Dermis microvascular lymphatic vessel endothelial cell (primary cell): ENCODE measurements around the gene SHCBP1. TPM values are rescaled to one million over a fixed set of nuclear protein-coding genes. Genes with fewer than 3 reads are reported as not detected.

ENCODE experiments used
- DNase-seq, 2 donors: peaks; one replicate each; pipeline versions ENCODE4 v3.0.0 to v3.0.0-alpha.2; 2010; ENCODE audit warnings: low read depth in 2 of 2
- total RNA-seq: library from RNA; depleted of rRNA; stranded (reverse); fragments of >200 nt; gene quantifications from 2 replicates; pipeline ENCODE4 v1.2.1, GENCODE V29; 2014

The SHCBP1 gene
- total RNA-seq, 1 donor from 2014 or later = 16.8 TPM

DNA sequence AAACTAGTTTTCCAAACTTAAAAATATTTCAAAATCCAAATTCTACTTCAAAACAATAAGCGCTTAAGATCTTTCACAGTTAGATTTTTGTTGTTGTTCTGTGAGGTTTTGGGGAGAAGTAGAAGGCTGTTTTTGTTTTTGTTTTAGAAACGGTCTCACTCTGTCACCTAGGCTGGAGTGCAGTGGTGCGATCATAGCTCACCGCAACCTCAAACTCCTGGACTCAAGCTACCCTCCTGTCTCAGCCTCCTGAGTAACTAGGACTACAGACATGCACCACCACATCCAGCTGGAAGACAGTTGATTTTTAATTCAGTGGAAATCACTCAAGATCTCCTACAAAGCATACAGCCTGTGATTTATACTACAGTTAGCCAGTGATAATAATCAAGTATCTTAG, 2.7 kb downstream of the SHCBP1 start:
- DNase-seq = no peak

DNA sequence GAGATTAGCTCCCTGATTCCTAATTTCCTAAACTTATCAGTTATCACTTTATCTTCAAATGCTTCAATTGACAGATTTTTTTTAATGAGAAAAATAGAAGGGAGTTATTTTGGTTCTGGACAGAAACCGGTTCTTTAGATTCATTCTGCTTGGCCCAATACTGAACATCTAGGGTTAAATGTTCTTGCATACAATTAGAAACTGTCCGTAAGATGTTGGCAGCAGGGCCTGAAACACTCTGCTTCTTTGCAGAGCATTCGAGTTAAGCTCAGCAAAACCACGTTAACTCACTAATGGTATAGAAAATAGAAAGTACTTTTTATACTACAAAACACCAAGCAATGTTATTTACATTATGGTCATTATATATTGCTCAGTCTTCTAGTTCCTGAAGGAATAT, 7.2 kb downstream of the SHCBP1 start:
- DNase-seq = no peak

DNA sequence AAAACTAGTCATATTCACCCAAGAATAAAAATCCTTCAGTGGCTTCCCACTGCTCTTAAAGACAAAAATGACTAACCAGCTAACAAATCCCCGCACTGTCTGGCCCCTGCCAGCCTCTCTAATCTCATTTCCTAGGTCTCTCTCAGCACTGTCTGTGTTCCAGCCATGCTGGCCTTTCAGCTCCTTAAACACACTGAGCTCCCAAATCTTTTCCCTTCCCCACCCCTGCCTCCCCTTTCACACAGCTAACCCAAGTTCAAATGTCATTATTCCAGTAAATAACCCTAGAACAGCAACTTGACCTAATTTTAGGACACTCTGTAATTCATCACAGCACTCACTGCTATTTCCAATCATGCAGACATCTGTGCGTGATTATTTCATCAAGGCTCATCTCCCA, 7.8 kb downstream of the SHCBP1 start:
- no peak for DNase-seq

DNA sequence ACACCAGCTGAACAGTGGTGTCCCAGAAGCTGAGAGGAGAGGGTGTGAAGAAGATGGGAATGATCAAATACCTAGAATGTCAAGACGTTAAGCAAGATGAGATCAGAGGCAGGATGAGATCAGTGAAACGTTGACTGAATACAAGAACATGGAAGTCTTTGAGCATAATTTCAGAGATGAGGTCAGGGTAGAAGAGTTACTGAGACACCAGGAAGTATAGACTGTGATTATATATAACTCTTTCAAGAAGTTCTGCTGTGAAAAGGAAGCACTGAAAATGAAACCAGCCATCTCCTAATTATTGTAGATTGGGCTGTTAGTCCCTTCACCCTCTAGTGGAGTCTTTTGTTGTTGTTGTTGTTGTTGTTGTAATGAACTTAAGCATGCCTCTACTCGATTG, 9.1 kb downstream of the SHCBP1 start:
- no peak for DNase-seq

DNA sequence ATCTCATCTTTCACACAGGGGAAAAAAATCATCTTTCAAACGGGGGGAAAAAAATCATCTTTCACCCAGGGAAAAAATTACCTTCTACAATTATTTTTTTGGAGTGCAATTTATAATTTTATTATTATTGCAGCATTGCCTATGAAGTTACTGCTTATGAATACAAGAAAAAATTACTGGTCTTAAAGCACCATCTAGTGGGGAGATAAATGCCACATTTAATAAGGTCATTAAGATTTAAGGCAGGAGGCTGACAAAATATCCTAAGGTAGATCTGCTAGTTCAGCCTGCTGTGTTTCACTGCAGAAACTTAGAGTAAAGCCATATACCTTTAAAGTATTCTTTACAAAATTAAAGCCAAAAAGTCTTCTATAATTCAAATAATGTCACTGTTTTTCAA, 13.7 kb downstream of the SHCBP1 start:
- DNase-seq = peak; percentile 71 to 77

DNA sequence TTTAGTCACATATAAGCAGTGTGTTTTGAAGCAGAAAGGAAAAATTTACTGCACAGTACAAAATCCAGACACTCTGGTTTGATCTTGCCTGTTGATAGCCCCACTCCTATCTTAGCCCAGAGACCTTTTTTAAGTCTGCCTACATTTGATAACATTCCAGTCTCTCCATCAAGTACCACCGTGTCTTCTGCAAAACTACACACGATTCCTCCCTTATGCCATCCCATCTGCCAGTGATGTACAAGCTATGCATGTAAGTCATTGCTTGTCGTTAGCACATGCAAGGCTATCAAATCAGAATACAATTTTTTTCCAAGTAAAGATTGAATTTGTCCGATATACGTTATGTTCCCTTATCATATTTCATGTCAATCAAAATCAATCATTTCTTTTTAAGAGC, 14.9 kb downstream of the SHCBP1 start:
- DNase-seq = no peak

DNA sequence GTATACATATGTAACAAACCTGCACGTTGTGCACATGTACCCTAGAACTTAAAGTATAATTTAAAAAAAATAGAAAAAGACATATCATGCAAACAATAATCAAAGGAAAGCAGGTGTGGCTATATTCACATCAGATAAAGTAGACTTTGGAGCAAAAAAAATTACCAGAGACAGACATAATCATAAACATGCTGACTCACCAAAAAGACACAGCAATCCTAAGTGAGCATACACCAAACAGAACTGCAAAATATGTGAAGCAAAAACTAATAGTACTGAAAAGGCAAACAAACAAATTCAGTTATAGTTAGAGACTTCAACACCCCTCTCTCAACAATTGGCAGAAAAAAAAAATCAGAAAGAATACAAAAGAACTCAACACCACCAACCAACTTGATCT, 29.9 kb downstream of the SHCBP1 start:
- no peak for DNase-seq

DNA sequence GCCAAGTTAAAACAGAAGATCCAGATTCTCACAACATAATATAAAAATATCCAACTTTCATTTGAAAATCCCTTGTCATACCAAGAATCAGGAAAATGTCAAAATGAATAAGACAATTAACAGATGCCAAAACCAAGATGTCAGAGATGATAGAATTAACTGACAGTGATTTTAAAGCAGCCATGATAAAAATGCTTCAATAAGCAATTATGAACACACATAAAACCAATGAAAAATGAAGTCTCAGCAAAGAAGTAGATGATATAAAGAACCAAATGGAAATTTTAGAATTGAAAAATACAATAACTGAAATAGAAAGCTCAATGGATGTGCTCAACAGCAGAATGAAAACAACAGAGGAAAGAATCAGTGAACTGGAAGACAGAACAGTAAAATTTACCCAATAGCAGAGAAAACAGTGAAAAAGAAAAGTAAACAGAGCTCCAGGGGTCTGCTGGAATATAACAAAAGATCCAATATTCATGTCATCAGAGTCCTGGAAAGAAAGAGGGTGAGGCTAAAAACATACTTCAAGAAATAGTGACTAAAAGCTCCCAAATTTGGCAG, 35.1 kb downstream of the SHCBP1 start:
- DNase-seq = no peak

DNA sequence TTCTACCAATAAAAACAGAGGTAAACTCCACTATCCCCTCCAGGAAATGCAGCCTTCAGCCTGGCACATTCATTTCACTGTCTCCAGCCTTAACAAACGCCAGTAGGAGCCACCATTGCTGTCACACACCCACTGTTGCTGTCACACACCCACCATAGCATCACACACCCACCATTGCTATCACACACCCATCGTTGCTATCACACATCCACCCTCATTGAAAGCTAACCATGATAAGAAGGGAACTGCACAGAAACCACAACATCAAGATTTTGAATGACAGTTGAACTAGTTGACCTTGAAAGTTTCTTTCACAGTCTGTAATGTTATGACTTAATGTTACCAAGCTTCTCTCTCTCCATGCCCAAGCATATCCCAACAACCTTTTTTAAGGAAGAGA, 38.1 kb downstream of the SHCBP1 start:
- DNase-seq = no peak

DNA sequence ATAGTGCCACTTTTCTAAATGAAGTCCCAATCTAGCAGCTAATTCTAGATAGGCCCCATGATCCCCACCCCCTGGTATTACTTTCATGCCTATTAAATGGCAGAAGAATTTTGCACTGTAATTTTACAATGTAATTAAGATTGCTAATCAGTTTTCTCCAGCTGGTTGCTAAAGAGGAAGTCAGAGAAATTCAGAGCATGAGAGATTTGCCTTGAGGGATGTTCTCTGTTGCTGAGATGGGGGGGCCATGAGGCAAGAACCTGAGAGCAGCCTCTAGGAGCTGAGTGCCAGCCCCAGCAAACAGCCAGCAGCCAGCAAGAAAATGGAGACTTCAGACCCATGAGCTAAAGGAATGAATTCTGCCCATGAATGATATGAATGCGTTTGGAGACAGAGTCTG, 38.9 kb downstream of the SHCBP1 start:
- no peak for DNase-seq

DNA sequence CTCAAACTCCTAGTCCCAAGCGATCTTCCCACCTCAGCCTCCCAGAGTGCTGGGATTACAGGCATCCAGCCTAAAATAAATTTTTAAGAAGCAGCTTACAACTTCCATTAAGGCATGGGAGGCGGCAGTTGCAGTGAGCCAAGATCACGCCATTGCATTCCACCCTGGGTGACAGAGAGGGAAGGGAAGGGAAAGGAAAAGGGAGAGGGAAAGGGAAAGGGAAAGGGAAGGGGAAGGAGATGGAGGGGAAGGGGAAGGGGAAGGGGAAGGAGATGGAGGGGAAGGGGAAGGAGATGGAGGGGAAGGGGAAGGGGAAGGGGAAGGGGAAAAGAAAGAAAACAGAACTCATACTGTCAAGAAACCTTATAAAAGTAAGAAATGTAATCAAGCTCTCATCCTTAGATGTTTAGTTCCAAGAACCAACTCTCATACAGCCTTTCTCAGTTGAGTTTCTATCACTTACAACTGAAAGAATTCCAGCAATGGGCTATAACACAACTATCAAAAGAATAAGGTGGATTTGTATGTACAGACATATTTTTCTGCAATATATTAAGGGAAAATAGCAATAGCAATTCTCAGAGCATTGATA, 43.1 kb downstream of the SHCBP1 start:
- DNase-seq = no peak

DNA sequence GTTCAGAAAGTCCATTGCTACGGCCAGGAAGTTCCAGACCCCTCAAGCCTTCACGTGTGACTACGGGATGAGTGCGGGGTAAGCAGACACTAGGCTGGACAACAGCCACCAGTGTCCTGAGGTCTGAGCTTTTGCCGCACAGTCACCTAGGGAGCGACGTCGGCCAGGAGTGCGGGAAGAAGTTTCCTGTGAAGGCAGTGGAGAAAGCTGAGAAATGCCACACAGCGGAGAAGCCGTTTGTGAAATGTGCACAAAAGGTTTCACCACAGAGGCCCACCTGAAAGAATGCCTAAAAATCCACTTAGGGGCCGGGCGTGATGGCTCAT, 47.4 kb downstream of the SHCBP1 start:
- no peak for DNase-seq

DNA sequence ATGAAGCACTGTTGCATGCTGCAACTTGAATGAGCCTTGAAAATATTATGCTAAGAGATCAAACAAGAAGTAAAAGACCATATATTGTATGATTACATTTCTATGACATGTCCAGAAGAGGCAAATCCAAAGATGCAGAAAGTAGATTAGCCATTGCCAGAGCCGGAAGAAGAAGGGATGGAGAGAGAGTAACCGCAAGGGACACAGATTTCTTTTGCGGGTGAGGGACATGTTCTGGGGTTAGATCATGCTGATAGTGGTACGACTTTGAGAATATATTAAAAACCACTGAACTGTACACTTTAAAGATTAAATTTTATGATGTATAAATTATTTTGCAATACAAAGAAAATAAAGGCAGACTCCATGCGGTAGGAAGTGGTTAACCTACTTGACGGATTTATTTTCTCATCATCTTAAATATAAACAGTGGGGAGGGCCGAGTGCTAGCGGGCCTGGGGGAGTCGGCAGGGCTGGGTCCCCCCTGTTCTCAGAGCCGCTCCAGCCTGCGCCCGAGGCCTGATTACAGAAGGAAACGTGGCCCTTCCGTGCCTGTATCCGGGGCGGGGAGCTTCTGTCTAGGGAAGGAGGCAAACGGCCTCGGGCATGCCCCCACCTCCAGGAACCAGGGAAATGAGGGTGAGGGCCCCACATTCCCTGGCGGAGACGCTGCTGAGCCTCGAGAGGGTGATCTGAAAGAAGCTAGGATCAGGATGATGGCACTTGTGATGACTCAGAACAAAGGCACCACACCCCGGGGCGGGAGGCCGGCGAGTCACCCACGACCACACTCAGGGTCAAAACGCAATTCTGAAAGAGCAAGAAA, 48.0 kb downstream of the SHCBP1 start:
- no peak for DNase-seq

DNA sequence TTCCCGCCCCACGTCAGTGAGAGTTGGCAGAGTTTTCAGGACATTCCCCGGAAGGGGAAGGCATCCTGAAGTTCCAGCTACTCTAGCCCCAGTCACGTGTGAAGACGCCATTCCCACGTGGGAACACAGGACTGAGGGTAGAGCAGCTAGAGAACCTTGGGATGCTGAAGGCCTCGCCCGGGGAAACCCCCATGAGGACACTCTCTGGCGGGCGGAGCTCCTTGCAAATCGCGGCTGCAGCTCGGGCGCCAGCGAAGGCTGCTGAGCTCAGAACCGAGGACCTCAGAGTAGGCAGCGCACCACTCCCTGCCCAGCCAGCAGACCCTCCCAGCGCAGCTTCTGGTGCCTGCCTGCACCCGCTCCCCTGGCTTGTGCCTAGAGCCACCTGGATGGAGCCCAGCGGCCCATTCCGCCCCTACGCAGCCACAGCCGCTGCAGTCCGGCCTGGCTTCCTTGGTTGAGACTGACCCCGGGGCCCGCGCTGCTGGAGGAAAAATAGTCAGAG, 51.9 kb downstream of the SHCBP1 start:
- DNase-seq = no peak

DNA sequence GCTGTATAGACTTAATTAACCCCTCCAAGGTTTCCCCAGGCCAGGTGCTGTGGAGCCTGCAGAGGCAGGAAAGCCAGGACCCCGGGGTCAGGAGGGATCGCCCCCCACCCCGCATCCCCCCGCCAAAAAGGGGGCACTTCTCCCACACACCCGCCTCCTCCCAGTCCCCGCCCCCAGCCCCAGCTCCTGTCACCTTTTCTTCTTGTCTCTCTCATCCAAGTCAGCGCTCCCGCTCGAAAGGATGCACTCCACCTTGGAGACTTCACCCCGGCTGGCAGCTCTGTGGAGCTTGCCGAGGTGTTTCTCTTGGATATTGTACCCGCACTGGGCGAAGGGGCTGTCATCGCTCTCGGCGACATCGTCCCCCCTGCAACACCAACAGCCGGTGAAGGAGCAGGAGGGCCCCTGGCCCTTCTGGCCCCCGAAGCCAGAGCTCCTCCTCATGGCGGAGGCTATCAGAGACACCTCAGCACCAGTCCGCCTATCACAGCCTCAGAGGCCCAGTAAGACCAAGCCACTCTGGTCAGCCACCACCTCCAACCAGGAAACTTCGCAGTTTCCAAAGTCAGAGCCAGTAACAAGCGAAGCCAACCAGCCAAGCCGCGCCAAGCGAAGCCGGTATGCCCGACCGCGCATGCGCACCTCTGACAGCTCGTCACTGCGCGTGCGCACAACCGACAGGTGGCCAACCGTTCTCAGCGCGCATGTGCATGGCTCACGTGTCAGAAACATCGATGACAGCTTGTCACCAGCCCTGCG, 52.5 kb downstream of the SHCBP1 start:
- no peak for DNase-seq

DNA sequence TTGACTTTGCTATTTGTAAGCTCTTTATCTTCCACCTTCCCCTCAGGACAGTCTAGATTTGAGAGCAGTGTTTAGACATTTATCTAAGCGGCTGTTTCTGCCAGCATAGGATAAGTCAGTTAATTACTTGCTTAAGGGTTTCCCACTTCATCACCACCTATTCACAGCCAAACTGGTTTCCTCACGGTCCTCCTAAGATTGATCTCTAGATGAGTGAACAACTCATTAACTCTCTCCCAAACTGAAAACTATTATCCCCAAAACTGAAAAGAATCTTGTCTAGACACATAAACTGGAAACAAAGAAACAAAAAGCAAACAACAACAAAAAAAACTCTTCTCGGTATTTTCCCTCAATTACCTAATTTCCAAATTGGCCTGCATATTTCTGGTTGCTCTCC, 58.2 kb downstream of the SHCBP1 start:
- no peak for DNase-seq

DNA sequence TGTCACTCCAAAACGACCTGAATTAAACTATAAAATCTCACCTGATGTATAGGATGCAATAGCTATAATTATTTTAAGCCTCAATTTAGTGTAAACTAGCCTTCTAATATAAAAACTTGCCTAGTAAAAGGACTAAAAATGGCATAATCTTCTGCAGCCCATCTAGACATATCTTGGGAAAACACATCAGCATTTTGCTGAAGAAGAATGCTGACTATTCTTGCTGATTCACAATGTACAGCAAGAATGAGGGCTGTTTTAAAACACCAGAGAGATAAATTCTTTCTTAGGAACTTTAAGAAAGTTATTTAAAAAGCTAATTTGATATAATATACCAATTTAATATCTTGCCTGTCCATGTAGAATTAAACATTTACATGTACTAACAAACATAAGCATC, 63.2 kb downstream of the SHCBP1 start:
- no peak for DNase-seq

DNA sequence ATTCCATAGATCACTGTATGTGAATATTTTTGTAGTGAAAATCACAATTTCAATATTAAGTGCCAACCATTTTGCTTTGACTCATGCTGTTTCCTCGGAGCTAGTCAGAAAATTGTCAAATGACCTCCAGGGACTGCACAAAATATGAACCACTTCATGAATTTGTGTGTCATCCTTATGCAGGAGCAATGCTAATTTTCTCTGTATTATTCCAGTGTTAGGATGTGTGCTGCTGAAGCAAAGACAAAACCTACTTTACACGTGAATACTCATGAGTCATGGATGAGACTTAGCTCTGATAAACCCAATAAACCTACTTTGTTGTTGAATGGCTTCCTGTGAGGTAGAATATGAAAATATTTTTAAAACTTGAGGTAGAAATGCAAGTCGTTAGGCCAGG, 65.2 kb downstream of the SHCBP1 start:
- no peak for DNase-seq

DNA sequence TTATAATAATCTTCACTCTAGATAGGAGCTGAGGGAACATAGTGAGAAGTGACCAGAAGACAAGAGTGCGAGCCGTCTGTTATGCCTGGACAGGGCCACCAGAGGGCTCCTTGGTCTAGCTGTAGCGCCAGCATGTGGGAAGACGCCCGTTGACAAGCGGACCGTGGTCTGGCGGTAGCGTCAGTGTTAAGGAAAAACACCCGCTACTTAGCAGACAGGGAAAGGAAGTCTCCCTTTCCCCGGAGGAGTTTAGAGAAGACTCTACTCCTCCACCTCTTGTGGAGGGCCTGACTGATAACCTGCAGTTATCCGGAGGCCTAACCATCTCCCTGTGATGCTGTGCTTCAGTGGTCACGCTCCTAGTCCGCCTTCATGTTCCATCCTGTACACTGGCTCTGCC, 66.7 kb downstream of the SHCBP1 start:
- DNase-seq = peak; percentile 39 to 75

DNA sequence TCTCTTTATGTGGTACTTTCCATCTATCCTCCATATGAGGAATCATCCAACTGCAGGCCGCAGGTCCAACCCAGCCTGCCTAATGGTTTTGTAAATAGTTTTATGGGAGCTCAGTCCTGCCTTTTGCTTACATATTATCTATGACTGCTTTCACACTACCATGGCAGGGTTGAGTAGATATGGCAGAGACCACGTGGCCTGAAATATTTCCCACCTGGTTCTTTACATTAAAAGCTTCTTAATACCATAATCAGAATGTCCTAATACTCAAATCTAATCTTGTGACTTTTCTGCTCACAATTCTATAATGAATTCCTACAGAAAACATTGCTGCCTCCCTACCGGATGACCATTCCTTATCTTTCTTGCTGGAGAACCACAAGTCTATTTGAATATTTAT, 71.7 kb downstream of the SHCBP1 start:
- no peak for DNase-seq
